Stimulated activated CD8-positive, alpha-beta memory T cell treated with anti-CD3 and anti-CD28 coated beads, Interleukin-12 subunit alpha, Interleukin-12 subunit beta, amount 100 ng/mL, for 24 hours (primary cell): ENCODE measurements around the gene OPA1.

Experiments used
- DNase-seq: peaks from one replicate; pipeline ENCODE4 v3.0.0-alpha.2; 2020; ENCODE audit errors: extremely low read depth

The OPA1 gene

GRCh38 chr3:193592841-193593667 is at the start of gene OPA1:
OPA1 (plus strand) TSS chr3:193593208; CDS start chr3:193593378, 170 bp downstream.
- peak; percentile 88 for DNase-seq

GRCh38 chr3:193544289-193544688 is 48.7 kb upstream of the OPA1 start:
- no peak for DNase-seq

GRCh38 chr3:193545304-193545703 is 47.7 kb upstream of the OPA1 start:
- DNase-seq: no peak

- DNase-seq: no peak
These were observed 46.9 kb upstream of the OPA1 start for GRCh38 chr3:193546129-193546528.

- DNase-seq: no peak
These were observed 44.6 kb upstream of the OPA1 start for GRCh38 chr3:193548406-193548805.

- DNase-seq: no peak
These were observed 40.1 kb upstream of the OPA1 start for GRCh38 chr3:193552923-193553322.

- DNase-seq: no peak
These were observed 39.4 kb upstream of the OPA1 start for GRCh38 chr3:193553586-193553985.

GRCh38 chr3:193554811-193555210 is 38.2 kb upstream of the OPA1 start, which contains the start of gene ATP13A4:
ATP13A4 (minus strand) TSS chr3:193554895; CDS start chr3:193554799, 96 bp downstream.
- no peak for DNase-seq

GRCh38 chr3:193556841-193557240 is 36.2 kb upstream of the OPA1 start:
- no peak for DNase-seq

GRCh38 chr3:193559100-193559499 is 33.9 kb upstream of the OPA1 start:
- no peak for DNase-seq

- DNase-seq: no peak
These were observed 32.9 kb upstream of the OPA1 start for GRCh38 chr3:193560091-193560490.

GRCh38 chr3:193560870-193561269 is 32.1 kb upstream of the OPA1 start:
- no peak for DNase-seq

- DNase-seq: no peak
These were observed 29.6 kb upstream of the OPA1 start for GRCh38 chr3:193563426-193563825.

GRCh38 chr3:193564012-193564411 is 29.0 kb upstream of the OPA1 start:
- no peak for DNase-seq

GRCh38 chr3:193569119-193569518 is 23.9 kb upstream of the OPA1 start:
- no peak for DNase-seq

- no peak for DNase-seq
These were observed 20.5 kb upstream of the OPA1 start for GRCh38 chr3:193572426-193572908.

GRCh38 chr3:193573403-193574191 is 19.4 kb upstream of the OPA1 start:
- DNase-seq: no peak

- no peak for DNase-seq
These were observed 18.4 kb upstream of the OPA1 start for GRCh38 chr3:193574488-193575070.

- DNase-seq: no peak
These were observed 7.5 kb upstream of the OPA1 start for GRCh38 chr3:193585530-193585929.

- DNase-seq: no peak
These were observed 6.5 kb upstream of the OPA1 start for GRCh38 chr3:193586526-193586925.

GRCh38 chr3:193589129-193589528 is 3.9 kb upstream of the OPA1 start:
- DNase-seq: no peak

GRCh38 chr3:193589616-193590015 is 3.4 kb upstream of the OPA1 start:
- DNase-seq: no peak
